ENCODE results near the gene C14orf119.
"Not testable (repeated sequence)": the region's sequence is repeated elsewhere in the genome, so short reads cannot be mapped to it uniquely, and the experiment has no call there.

The C14orf119 gene

DNA sequence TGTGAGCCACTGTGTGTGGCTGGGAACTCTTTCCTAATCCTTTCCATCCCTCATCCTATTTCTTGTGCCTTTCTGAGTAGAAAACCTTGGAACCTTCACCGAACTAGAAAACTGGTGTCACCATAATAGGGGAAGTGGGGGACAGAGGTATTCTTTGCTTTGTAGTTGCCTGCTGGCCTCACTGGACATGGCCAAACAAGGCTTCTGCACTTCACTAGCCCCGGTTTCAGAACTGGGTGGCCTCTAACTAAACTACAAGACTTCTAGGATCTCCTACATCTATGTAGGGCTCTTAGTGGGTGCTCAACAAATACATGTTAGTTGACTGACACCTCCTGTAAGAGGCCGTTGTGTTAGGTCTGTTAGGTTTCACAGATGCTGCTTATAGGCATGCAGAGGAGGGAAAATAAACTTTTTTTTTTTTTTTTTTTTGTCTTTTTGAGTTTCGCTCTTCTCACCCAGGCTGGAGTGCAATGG, 10.1 kb downstream of the C14orf119 start:
- FAIRE-seq, result no peak
- DNase-seq (ENCODE audit: insufficient read length, low spot score), result no peak

- DNase-seq (ENCODE audit: insufficient read length, low spot score), result no peak
- no peak for FAIRE-seq
Measured at GRCh38 chr14:23106747-23107045, 11.4 kb downstream of the C14orf119 start.

- FAIRE-seq; DNase-seq (ENCODE audit: insufficient read length, low spot score): not testable (repeated sequence)
Measured at GRCh38 chr14:23107620-23108019, 12.3 kb downstream of the C14orf119 start.

GRCh38 chr14:23108169-23108568, 12.9 kb downstream of the C14orf119 start:
- DNase-seq (ENCODE audit: insufficient read length, low spot score); FAIRE-seq: not testable (repeated sequence)

DNA sequence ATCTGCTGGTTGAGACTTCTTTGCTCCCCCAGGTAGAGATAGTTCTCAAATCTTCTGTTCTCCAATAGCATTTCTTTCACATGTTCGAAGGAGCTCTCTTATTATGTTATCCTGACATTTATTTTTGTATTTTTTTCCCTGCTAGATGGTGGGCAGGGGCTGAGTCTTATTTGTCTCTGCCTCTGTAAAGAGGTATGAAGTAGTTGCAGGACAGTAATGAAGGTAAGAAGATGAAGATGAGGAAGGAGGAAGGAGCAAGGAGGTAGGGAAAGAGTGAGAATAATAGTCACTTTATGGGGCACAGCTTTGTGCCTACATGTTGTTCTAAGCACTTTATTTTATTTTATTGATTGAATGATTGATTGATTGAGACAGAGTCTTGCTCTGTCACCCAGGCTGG, 14.5 kb downstream of the C14orf119 start:
- FAIRE-seq (no peak), DNase-seq (ENCODE audit: insufficient read length, low spot score) (no peak)

DNA sequence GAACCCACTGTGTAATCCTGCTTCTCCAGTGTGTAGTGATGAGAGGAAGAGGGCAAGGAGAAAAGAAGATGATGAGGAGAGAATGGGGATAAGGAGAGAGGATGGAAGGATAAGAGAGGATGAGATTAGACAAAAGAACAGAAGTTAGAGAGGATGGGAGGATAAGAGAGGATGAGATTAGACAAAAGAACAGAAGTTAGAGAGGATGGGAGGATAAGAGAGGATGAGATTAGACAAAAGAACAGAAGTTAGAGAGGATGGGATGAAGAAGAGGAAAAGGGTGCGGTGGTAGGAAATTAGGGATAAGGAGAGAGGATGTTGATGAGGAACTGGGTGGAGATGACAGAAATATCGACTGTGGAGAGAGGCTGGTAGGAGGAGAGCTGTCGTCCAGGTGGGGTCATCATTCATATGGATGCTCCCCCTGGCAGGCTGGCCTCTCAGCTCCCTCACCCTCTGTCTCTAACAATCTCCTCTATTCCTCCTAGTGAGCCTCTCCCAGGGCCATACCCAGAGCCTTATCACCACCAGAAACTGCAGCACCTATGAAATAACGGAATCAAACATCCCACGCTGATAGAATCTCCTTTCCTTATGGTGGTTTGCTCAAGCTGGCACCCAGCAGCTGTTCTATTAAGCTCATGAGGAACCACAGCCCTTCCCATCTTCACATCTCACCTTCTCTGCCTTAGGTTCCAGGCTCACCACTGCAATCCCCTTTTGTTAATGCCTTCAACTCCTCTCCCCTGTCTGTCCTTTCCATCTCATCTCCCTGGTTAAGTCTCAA, 15.5 kb downstream of the C14orf119 start:
- DNase-seq (ENCODE audit: insufficient read length, low spot score), result no peak
- FAIRE-seq, result no peak

DNA sequence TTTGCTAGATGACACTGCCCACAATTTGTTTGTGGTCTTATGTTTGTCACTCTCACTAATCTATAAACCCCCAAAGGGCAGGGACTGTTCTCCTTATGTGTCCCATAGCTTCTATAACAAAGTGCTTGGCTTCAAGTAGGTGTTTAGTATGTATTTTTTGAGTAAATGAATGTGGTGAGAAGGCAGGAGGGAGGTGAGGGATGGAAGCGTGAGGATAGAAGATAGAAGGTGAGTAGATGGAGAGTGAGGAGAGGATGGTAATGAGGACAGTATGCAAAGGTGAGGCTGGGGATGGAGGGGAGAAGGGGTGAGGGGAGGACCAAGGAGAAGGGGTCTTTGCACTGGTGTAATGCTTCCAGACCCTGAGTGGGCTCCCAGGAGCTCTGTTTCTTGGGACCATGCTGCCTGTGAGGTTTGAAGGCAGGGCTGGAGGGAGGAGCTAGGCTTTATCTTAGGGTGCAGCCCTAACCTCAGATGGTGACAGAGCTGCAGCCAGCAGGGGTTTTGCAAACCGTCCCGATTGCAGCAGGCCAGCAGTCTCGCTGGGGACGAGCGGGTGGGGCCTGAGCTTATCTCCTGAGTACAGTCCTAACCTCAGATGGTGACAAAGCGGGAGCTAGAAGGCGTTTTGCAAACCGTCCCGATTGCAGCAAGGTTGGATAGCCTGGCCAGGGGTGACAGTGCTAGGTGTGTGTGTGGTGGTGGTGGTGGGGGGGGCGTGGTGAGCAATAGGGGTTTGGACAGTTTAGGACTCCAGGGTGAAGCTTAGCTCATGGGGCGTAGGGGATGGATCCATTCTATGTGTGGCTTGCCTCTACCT, 17.3 kb downstream of the C14orf119 start:
- no peak for FAIRE-seq
- DNase-seq (ENCODE audit: insufficient read length, low spot score), result no peak

- FAIRE-seq, result no peak
- no peak for DNase-seq (ENCODE audit: insufficient read length, low spot score)
Measured at GRCh38 chr14:23113431-23114119, 18.3 kb downstream of the C14orf119 start.

- FAIRE-seq (no peak), DNase-seq (ENCODE audit: insufficient read length, low spot score) (no peak)
Measured at GRCh38 chr14:23114120-23114458, 18.8 kb downstream of the C14orf119 start.

DNA sequence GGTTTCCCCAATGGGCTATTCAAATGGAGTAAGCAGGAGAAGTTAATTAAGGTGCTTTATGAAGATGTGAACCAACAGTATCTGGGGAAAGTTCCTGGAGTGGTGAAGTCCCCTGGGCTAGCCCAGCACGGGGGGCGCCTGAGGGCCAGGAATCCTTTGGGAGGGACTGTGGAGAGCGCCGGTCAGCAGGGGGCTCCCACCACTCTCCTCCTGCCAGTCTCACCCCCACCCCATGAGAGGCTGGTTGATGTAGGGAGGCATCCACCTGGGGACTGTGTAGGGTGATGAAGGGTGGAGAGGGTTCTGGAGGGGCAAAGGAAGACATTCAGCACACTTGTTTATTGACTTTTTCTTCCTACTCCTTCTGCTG, 19.3 kb downstream of the C14orf119 start:
- FAIRE-seq (no peak), DNase-seq (ENCODE audit: insufficient read length, low spot score) (no peak)

DNA sequence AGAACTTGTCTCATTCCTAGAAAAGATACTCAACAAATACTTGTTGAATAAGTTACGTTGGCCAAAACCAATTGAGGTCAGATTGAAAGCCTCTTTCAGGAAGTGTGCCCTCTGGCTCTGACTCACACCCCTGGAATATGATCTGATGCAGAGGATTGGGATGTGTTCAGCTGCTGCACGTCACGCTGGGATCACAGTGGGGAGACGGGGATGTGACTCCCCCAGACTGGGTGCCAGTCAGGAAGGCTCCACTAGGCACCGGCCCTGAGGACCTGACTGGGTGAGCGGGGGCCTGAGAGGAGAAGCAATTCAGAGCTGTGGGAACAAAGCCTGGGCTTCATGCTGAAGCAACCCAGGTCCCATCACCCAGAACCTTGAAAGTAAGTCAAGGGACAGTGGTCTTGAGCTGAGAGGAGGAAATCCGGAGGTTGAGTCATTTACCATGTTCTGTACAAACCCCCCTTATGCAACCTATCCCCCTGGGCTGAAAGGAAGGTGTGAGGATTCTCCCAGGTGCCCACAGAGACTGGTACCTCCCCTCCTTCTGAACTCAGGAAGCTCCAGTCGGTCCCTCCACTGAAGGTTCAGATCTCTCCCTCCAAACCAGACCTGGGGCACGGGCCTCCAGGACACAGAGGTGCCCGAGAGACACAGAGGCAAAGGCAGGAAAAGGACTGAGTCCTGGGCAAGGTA, 19.9 kb downstream of the C14orf119 start:
- FAIRE-seq (no peak), DNase-seq (ENCODE audit: insufficient read length, low spot score) (no peak)

DNA sequence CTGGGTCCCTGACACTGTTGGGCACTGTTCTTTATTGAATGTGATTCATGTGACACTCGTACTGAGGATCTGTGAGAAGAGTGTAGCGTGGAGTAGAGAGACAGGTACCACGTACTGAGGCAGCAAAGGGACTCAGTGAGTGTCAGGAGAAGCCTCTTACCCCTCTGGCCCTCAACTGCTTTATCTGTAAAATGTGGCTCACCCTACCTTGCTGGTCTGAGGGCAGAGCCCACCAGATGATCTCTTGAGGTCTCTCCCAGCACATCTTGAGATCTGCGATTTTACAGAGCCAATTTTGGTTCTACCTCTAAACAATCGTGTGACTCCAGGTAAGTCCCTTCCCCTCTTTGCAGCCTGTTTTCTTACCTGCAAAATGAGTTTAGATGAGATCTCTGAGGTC, 20.6 kb downstream of the C14orf119 start:
- no peak for FAIRE-seq

GRCh38 chr14:23117371-23118020, 22.2 kb downstream of the C14orf119 start:
- FAIRE-seq (no peak), DNase-seq (ENCODE audit: insufficient read length, low spot score) (no peak)

More for the DNA sequence above, 20.6 kb downstream of the C14orf119 start:
- DNase-seq (ENCODE audit: insufficient read length, low spot score), result no peak

DNA sequence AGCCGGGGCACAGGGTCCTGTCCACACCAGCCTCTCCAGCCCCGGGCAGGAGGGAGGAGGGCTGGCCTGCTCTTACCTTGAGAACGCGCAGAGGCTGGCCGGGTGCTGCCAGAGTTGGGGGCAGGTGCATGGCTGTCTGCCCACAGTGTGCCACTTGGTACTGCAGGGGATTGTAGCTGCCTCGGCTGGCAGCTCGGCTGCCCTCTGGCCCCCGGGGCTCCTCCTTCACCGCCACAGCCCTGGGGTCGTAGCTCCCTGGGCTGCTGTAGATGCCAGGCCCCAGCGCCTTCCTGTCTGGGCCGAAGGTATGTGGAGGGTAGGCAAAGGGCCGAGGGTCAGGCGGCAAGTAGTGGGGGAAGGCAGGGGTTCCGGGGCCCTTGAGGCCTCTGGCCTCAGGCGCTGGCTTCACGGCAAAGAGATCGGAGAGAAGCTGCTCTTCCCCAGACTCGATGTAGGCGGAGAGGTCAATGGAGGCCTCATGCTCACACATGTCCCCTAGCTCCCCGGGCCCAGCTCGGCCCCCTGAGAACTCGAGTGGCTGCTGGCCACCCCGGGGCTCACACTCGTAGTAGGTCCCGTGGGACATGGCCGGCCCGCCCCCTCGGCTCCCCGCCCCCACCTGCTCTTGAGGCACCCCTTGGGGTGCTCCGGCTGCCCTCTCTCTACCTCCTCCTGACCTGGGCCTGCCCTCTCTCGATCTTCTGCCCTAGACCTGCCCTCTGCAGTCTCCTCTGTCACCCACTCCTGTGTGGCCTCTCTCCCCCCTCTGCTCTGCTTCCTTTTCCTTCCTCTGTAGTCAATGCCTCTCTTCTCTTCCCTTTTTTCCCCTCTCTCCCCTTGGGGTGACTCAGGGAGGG, 23.4 kb downstream of the C14orf119 start, which contains the start of gene CEBPE:
Gene CEBPE (minus strand): TSS at position 750 of the 857 bp plus-strand sequence. CDS start 164 bp downstream, at position 586.
- no peak for FAIRE-seq

DNA sequence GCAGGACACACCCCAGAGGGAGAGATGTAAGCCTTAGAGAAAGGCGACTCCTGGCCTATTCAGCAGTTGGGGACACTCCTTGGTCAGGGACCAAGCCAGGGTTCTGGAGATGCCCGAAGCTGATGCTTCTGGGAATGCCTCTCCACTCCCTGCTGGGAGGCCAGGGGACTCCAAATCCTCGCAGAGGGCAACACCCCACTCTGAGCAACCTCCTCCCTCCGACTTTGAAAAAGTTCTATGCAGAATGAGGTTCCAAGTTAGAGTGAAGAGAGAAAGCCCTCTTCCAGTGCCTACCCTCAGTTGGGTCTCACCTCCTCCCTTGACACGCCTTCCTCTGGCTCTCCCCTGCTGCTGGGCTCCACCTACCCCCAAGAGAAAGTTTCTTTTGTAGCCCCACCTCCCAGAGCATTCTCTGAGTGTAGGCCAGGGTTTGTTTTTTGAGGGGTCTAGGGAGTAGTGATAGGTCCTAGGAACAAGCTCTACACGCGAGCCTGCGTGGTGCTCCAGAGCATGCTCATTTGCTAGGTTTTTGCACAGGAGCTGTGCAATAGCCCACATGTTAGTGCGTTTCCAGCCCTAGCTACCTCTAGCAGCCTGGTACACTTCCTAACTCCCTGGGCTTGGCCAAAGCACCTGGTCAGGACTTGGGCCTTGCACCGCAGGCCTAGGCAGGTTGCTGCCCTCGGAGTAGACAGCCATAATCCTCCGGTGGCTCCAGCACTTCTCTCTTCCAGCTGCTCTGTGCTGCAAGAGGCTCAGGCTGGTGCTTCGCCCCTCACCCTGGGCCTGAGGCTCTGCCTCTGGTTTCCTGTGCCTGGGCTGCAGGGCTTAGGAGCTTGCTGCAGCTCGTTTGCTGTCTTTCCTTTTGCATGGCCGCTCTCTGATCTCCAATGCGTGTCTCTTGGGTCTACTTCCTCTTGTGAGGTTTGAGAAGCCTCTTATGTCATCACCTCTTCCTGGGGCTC, 24.3 kb downstream of the C14orf119 start:
- FAIRE-seq (no peak), DNase-seq (ENCODE audit: insufficient read length, low spot score) (no peak)

More for the DNA sequence above, 23.4 kb downstream of the C14orf119 start, which contains the start of gene CEBPE:
- no peak for DNase-seq (ENCODE audit: insufficient read length, low spot score)

- FAIRE-seq (peak; percentile 92), DNase-seq (ENCODE audit: insufficient read length, low spot score) (peak; percentile 90)
Measured at GRCh38 chr14:23120541-23121251, 25.4 kb downstream of the C14orf119 start.

DNA sequence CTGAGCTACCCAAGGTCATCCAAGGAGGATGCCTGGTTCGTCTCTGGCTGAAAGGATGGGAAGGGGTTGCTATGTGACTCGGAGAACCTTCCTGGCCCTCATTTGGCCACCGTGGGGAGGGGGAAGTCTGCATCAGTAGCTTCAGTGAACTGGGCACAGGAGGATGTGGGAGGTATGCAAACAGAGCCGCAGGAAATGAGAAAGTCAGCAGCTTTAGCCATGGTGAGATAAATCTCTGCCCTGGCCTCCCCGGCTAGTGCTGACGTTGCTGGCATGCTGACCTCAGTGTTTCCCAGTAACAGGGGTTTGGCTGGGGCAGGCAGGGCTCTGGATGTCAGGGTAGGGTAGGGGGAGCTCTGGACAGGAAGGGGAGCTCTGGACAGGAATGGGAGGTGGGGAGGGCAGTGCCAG, 26.1 kb downstream of the C14orf119 start:
- FAIRE-seq, result no peak
- DNase-seq (ENCODE audit: insufficient read length, low spot score), result peak; percentile 32

All from GM19239 (cell line).